Fibroblast of lung (primary cell): ENCODE data around the gene TERB1.

ENCODE experiments used
- CTCF ChIP-seq, 2 donors: IDR thresholded peaks in 1 of 2; conservative IDR thresholded peaks in 1 of 2; 1 replicate in 1 of 2; 2 replicates in 1 of 2; pipeline ENCODE4 v1.5.1; 2011 to 2012; ENCODE audit warnings: low read length in 2 of 2, control low read depth in 1 of 2, inconsistent platforms in 1 of 2, low read depth in 1 of 2, mild to moderate bottlenecking in 1 of 2
- EZH2 ChIP-seq: IDR thresholded peaks from 2 replicates; pipeline ENCODE4 v1.5.1; 2012; ENCODE audit warnings: low read length, control low read depth, mild to moderate bottlenecking; ENCODE audit errors: missing control alignments

DNA sequence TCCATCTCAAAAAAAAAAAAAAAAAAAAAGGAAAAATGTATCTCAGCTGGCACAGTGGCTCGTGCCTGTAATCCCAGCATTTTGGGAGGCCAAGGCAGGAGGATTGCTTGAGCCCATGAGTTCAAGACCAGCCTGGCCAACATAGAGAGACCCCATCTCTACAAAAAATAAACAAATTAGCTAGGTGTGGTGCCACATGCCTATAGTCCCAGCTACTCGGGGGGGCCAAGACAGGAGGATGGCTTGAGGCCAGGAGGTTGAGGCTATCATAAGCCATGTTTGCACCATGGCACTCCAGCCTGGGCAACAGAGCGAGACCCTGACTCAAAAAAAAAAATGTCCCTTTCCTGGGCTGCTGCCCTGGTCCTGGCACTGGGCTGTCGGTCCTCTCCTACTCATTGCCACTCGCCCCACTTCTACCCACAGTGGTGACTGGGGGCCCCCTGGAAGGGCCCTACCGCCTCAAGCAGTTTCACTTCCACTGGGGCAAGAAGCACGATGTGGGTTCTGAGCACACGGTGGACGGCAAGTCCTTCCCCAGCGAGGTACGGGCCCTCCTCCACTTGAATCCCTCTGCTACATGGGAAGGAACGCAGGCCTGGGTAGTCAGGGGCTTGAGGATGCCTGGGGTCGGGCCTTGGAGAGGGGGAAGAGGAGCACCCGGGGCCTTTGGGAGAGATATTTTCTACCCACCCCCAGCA is 48.9 kb upstream of the TERB1 start:
- TF ChIP-seq CTCF (conservative IDR thresholded peaks at IDR 0.05 in 1 of 2, IDR thresholded peaks at IDR 0.05 in 1 of 2; ENCODE audit: low read depth in 1 of 2, low read length in 2 of 2), result no peak
- TF ChIP-seq EZH2, result no peak
